Stimulated activated CD8-positive, alpha-beta memory T cell treated with anti-CD3 and anti-CD28 coated beads, Interleukin-2, amount 100 ng/mL, for 48 hours (primary cell): ENCODE results near the gene LDLRAP1.

ENCODE experiments used
- DNase-seq, 2 donors: peaks; one replicate each; pipeline ENCODE4 v3.0.0-alpha.2; 2020; ENCODE audit warnings: low read depth in 2 of 2

LDLRAP1 gene

DNA sequence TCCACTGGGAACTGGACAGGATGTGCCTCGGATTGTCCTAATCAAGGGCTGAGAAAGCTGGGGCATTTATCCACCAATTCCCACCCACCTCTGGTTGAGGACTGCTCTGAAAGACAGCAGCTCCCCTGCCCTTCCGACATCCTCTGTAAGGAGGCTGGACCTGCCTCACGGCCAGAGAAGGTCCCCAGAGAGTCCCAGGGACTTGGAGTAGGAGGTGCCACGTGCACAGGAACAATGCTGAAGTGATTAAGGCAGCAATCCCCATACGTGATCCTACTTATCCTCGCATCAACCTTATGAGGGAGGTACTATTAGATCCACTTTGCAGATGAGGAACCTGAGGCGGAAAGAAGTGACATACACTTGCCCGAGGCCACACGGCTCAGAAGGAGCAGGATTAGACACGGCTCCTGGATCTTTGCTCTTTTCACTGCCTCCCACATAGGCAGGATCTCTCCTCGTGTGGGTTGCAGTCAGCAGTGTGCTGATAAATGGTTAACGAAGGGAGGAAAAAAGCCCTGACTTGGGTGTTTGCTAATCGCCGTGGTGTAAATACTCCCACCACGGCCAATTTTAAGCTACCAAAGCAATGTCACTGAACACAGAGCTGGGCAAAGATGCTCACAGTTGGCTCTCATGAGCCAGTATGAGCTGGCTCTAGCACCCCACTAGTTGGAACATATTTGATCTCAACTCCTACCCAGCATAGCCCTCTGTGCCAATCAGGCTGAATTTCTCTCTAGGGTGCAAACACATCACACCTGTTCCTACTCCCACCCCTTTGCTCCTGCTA is 18.6 kb upstream of the LDLRAP1 start:
- DNase-seq, result no peak

DNA sequence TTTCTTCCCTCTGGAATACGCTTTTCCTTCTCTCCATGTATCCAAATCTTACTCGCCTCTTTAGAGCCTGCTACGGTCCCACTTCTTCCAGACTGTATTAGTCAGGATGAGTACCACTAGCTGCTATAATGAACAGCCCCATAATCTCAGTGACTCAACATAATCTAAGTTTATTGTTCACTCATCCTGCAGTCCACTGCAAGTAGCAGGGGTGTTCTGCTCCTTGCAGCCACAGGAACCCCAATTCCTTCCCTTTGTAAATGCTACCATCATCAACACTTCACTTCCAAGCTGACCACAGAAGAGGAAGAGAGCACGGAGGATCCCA is 18.1 kb upstream of the LDLRAP1 start:
- no peak for DNase-seq

DNA sequence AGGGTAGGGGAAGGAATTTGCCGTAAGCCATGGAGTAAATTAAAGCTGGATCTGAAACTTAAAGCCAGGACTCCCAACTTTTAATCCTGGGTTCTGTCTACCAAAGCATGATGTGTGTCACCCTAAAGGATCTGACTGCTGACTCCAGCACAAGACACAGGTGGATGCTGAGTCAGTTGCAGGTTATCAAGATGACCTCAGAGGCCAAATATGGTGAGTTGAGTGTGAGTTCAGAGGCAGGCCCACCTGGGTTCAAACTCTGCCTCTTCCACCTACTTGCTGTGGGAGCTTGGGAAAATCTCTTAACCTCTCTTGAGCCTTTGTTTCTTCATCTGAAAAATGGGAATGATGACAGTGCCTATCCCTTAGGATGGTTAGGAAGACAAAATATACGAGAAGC is 16.7 kb upstream of the LDLRAP1 start:
- DNase-seq, result no peak

DNA sequence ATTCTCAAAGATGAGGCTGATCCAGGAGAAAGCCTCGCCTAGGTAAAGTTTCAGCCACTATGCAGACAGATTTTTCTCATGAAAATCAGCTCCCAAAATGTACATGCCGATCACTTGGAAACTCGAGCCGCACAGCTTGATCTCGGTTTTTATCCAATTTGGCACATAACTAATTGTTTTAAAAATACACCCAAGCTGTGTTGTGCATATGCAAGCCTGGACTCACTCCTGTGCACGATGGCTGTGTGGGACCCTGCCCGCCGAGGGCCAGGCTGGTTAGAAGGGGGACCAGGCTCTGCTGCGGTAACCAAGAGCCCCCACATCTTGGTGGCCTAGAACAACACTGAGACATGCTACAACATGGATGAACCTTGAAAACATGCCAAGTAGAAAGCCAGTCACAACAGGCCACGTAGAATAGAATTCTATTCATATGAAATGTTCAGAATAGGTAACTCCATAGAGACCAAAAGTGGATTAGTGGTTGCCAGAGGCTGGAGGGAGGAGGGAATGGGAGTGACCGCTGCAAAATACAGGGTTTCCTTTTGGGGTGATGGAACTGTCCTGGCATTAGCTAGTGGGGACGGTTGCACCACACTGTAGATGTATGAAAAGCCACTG is 16.1 kb upstream of the LDLRAP1 start:
- no peak for DNase-seq

DNA sequence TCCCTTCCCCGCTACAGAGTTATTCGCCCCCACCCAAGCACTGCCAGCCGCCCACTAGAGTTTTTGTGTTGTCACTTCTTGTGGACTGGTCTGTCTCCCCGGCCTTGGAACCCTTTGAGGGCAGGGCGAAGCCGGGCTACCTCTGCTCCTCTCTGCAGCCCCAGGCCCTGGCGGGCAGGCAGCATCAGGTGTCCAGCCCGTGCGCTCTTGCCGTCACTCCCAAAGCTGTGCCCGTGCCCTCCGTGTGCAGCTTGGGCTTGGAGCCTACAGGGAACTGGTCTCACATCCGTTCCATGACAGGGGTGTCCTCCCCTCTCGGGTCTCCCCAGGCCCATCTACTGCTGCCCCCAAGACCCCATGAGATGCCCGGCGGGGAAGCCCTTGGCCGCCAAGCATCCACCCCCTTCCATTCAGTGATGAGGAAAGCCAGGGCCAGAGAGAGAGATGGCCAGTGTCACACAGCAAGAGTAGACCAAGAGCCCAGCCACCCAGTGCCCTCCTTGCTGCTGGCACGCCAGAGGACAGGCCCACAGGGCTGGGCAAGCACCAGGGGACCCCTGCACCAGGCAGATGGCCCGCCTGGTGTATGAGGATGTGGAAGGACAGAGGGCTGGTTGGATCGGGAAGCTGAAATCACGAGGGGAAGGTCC is 15.3 kb upstream of the LDLRAP1 start:
- DNase-seq, result no peak

DNA sequence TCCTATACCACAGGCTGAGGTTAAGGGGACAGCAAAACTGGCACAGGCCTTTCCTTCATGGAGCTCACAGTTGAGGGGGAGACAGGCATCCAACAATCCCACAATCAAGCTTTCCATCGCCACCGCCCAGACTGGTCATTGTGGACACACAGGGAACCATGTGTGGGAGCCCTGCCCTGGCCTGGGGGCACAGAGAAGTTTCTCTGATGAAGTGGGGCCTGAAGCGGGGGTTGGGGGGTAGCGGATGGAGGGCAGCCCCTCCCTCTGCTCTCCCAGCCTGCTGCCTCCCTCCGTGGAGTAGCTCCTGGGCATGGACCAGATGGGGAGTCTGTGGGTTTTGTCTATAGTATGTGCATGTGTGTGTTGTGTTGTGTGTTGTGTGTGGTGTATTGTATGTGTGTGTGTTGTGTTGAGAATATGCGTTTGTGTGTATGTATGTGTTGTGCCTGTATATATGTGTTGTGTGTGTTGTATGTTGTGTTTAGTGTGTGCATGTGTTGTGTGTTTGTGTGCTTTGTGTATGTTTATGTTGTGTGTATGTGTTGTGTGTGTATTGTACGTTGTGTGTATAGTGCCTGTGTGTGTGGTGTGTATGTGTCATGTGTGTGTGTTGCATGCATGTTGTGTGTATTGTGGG is 14.4 kb upstream of the LDLRAP1 start:
- no peak for DNase-seq

DNA sequence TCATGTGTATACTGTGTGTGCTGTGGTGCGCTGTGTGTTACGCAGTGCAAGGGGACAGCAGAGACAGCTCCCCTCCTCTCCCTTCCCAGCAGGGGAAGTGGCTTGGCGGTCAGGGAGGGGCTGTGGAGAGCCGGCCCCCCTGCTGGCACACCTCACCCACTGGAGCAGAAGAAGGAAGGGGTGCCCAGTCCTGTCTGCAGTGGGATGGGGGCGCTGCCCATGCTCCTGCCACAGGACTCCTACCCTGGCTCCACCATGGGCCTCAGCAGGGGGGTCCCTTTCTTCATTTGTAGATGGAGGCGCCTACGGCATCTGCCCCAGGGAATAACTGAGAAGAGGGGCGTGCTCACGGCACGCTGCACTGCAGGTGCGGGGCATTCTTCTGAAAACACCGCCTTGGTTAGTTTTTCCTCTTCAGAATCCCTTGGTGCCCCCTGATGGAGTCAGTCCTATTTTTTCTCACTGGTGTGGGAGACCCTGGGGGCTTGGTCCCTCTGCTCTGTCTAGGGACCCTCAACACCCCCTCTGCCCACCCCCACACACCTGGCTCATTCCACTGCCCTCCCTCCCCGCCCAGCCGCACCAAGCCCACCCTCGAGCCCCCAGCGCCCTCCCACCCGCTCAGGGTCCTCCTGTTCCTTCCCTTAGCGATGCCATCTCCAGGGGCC is 13.8 kb upstream of the LDLRAP1 start:
- DNase-seq, result no peak

DNA sequence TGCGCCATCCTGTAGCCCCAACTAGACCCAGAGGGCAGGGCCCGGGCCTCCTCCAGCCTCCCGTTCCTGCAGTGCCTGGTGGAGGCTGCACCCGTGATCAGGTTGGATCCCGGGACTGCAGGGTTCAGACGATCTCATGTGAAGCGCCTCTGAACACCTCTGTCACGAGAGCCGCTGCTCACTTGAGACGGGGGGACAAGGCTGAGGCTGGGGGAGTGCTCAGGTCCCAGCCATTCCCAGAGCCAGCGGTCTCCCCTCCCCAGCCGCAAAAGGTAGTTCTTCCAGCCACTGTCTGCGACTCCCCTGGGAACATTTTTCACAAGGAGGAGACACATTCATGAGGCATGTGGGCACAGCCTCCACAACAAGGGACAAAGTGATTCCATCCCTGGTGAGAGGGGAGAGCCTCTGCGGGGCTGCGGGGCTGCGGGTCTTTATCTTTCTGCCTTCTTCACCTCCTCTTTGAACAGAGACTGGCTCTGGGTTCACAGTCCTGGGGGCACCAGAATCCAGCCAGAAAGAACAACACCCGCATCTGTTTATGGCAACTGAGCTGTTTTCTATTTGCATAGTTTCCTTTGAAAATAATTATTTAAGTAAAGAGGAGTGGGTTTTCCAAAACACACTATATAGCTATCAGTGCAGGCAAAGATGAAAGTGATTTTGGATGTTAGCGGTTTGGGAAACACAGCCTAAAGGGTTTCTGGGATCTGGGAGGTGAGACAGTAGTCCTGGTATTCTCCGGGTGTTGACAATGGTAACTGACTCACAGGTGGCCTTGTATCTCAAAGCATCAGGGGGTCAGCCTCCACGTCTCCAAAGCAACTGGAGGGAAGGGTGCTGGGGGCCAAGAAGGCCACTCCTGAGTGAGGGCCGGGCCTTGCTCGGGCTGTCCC is 13.0 kb upstream of the LDLRAP1 start:
- DNase-seq, result no peak

DNA sequence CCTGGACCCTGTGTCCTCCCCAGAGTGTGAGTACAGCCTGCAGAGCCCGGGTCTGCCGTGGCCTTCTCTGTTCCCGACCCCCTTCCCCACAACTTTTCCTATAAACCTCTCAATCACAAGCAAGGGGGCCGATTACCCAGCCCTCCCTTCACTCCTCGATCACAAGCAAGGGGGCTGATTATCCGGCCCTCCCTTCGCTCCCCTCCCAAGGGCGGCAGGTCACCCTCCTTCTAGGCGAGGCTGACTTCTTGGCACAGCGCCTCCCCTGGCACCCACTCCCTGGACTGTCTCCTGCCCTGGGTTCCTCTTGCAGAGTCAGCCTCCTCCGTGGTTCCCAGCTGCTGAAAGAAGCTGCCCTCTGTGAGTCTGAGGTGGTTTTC is 12.3 kb upstream of the LDLRAP1 start:
- DNase-seq, result no peak

DNA sequence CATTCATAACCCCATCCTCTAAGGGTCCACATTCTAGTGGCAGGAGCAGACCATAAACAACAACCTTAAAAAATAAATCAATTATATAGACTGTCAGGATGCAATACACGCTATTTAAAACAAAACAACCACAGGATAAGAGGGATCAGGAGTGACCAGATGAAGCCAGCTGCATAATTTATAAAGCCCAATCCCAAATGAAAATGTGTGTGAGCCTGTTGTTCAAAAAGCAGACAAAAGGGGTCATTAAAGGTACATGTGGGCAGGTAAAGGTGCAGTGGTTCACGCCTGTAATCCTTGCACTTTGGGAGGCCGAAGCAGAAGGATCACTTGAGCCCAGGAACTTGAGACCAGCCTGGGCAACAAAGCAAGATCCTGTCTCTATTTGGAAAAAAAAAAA is 10.4 kb upstream of the LDLRAP1 start:
- DNase-seq, result no peak

DNA sequence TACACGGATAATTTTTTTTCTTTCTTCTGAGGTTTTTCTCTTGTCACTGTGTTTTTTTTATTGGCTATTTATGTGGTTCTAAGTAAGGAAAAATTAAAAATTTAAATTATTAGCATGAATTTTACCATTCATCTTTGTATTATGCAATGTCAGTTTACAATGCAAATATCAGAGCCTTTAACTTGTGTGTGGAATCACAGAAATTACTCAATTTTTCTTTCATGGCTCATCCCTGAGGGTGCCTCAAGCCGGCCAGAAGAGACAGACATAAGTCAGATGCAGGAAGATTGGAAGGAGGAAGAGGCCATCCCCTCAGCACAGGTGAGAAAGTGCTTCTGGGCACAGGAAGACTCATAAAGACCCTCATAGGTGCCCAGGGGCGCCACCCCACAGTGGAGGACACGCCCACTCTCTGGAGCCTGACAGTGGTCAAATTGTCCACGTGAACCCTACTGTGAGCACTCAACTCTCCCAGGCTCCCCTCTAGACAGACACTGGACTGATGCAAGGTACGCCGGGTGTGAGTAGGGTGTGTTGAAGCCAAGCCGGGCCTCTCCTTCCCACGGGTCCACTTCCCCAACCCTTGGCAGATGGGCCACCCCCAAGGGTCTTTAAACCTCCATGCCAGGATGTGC is 9.5 kb upstream of the LDLRAP1 start:
- DNase-seq, result no peak

DNA sequence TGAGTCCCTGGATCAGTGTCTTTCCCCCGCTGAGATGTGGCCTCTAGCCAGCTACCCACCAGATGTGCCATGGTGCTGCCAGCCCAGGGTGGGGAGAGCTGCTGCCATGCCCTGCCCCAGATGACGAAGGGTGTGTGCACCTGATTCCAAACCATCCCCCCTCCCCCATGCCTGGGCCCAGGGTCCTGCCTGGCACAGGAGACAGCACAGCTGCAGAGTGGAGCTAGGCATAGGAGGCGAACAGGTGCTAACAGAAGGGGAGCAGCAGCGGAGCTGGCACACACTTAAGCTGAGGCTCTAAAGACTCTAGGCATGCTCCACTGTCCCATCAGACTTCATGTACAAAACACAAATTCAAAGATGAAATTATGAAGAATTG is 9.0 kb upstream of the LDLRAP1 start:
- no peak for DNase-seq

DNA sequence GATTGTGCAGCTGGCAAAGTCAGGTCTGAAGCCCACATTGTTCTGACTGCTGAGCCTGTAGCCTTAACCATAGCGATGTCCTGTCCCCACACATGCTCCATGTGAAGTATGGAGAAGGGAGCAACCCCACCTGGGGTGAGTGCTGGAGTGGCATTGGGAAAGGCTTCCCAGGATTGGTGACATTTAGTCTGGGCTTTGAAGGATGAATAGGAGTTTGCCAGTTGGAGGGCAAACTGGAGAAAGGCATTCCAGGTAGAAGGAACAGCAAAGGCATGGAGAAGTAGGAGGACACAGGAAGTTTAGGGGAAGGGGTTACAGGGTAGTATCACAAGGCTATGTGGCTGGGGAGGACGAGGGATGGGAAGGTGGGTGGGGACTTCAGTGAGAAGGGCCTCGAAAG is 7.3 kb upstream of the LDLRAP1 start:
- DNase-seq, result no peak

DNA sequence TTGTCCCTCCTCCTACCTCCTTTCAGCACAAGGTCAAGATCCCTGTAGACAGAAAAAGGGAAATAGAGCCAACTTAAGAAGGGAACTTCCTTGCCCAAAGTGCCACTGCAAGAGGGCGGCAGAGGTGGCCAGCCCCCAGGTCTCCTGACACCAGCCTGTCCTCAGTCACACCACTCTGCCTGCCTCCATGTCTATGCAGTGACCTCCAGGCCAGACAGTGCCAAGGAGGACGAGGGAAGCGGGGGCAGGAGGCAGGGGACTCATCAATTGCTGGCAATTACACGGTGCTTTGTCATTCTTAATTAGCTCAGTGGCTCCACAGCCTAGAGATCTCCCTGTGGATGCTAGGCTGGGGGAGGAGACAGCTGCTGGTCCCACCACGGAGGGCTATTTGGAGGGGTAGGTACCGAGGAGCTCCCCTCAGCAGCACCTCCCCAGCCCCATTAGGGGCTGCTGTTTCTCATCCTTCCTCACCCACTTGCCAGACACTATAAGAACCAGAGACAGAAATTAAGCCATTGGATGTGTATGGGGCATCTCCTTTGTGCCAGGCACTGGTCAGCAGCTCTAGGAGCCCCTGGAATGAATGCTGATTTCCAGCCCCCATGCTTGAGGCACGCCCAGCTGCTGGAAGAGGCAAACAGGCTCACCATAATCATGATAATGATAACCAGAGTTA is 6.1 kb upstream of the LDLRAP1 start:
- DNase-seq, result no peak

DNA sequence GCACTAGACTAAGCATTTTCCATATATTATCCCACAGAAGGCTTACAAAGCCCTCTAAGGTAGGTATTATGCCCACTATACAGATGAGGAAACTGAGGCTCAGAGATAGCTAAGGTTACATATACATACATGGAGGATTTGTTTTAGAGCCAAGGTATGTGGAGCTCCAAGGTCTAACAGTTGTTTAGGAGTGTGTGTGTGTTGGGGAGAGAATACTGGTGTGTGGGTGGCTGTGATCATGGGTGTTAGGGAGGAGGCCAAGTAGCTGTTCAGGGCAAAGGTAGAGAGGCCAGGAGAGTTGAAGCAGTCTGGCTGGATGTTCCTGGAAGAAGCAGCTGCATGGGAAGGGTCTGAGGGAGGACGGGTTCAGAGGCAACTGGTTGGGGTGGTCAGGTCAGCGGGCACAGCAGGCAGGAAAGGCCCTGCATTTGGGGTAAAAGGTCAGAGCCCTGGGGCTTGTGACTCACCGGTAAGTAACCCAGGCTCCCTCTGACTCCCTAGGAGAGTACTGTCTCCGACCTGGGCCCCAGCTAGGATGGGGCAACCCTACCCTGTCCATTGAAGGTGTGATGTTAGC is 5.1 kb upstream of the LDLRAP1 start:
- no peak for DNase-seq

DNA sequence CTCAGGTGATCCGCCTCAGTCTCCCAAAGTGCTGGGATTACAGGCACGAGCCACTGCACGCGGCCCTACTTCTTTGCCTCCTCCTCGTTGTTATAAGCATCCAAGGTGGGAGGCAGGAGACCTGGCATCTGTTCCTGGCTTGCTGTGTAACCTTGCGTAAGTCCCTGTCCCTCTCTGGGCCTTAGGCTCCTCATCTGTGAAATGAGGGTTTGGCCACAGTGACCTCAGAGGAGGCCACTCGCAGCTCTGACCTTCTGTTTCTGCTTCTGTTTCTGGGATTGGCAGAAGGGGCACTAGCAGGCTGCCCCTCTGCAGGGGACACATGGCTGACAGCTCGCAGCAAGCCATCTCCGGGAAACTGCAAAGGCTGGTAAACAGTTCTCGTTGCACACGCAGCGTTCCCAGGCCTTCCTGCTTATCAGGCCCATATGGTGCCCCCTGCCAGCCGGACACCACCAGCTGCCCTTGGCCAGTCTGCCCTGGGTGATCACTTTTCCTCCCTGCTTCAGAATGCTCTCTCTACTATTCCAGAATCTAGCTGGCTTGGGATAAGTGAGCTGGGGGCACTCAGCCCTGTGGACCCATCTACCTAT is 2.6 kb upstream of the LDLRAP1 start:
- DNase-seq, result no peak

DNA sequence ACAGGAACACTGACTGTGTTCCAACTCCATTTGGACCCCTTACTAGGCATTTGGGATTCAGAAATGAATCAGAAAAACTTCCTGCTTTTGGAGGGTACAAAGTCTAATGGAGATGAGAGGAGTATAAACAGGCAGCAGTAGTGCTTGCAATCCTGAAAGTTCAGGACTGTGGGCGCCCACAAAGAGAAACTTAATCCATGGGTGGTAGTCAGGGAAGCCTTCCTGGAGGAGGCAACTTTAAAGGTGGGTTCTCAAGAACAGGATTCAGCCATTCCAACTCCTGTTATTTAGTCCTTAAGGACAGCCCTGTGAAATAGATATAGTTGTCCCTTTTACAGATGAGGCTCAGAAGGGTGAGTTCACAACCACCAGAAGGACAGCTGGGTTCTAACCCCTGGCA is 2.0 kb upstream of the LDLRAP1 start:
- DNase-seq, result no peak

DNA sequence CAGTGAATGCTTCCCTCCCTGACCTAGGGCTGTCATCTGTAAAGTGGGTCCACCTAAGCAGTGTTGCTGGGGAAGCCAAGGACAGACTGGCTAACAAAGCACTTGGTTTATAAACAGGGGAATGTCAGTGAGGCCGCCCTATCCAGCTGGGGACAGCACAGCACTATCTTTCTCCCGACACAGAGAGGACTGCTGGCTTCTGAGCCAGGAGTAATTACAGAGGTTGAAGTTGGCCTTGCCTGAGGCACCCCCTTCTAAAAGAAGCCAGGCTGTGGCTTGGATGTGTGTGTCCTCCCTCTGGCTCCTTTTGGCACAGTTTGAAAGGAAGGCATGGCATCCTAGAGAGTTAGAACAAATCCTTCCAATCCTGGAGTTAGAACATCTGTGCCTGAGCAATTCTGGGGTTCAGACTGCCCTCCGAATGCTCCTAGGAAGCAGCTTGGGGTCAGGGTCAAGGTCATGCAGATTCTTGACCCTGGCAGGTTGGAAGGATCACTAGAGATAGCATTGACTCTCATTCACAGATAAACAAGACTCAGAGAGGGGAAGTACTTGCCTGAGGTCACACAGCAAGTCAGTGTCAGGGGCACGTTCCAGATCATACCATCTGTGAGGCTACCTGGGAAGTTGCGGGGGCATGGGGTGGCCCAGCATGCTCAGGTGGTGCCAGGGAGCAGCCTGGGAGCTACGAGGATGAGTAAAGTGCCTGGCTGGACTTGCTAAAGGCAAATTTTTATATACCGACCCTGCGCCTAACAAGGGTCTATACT is 1.3 kb upstream of the LDLRAP1 start:
- no peak for DNase-seq

DNA sequence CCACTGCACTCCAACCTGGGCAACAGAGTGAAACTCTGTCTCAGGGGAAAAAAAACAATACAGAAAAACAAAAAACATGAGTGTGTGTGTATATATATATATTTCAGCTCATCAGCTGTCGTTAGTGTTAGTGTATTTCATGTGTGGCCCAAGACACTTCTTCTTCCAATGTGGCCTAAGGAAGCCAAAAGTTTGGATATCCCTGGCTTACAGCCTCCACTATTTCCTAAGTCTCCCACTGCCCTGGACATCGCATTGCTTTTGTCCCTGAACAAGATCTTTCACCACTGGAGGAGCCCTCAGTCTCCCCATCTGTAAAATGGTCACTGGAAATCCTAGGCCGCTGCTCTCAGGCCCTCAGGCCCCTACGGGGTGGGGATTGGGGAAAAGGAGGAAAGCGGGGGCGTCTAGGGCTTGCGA is 391 bp upstream of the LDLRAP1 start:
- DNase-seq, result no peak
